Heart left ventricle (tissue), 16 donors: ENCODE measurements around the gene FSTL4. TPM values are rescaled to one million over a fixed set of nuclear protein-coding genes. Genes with fewer than 3 reads are reported as not detected.
A peak's percentile ranks its signal among the peaks of the same experiment; 100 is the strongest.

ENCODE experiments used
- ATAC-seq, 4 donors: fragments of 200-7000 bp; cut with Tn5 transposase; one replicate each; pipeline ENCODE4 v1.9.1; 2020 to 2022; ENCODE audit warnings: moderate library complexity in 4 of 4, mild to moderate bottlenecking in 3 of 4, moderate number of reproducible peaks in 1 of 4
- DNase-seq, 5 donors: peaks; one replicate each; pipeline ENCODE4 v3.0.0-alpha.2; 2020
- H3K27ac ChIP-seq, 12 donors: fragments of 200-600 bp; sonication (generic) in 4 of 12; one replicate each; pipeline versions ENCODE4 v1.5.0 to v1.8.0; 2016 to 2022; ENCODE audit warnings: mild to moderate bottlenecking in 2 of 12
- H3K27me3 ChIP-seq, 9 donors: fragments of 200-600 bp; sonication (generic) in 2 of 9; one replicate each; pipeline versions ENCODE4 v1.5.1 to v1.8.0; 2016 to 2022; ENCODE audit warnings: mild to moderate bottlenecking in 3 of 9
- H3K36me3 ChIP-seq, 9 donors: fragments of 200-600 bp; sonication (generic) in 2 of 9; one replicate each; pipeline versions ENCODE4 v1.5.0 to v1.8.0; 2018 to 2022; ENCODE audit warnings: mild to moderate bottlenecking in 2 of 9
- H3K4me1 ChIP-seq, 12 donors: fragments of 200-600 bp; sonication (generic) in 4 of 12; one replicate each; pipeline versions ENCODE4 v1.5.0 to v1.8.0; 2016 to 2022; ENCODE audit warnings: mild to moderate bottlenecking in 3 of 12
- H3K4me3 ChIP-seq, 12 donors: fragments of 200-600 bp; sonication (generic) in 4 of 12; one replicate each; pipeline versions ENCODE4 v1.5.0 to v1.8.0; 2017 to 2022; ENCODE audit warnings: mild to moderate bottlenecking in 9 of 12, moderate library complexity in 4 of 12
- H3K9me3 ChIP-seq, 12 donors: fragments of 200-600 bp; sonication (generic) in 4 of 12; one replicate each; pipeline versions ENCODE4 v1.5.0 to v1.8.0; 2016 to 2022; ENCODE audit warnings: mild to moderate bottlenecking in 1 of 12
- POLR2A ChIP-seq, 2 donors: fragments of 450-650 bp; IDR thresholded peaks; one replicate each; pipeline ENCODE4 v1.6.1; 2017; ENCODE audit warnings: antibody characterized with exemption in 2 of 2, mild to moderate bottlenecking in 2 of 2, moderate library complexity in 2 of 2
- WGBS, 4 donors: extraction: QIAGEN DNeasy Blood & Tissue Kit in 2 of 4; methylation state at CpG; one replicate each; pipeline versions ENCODE4 v1.1.5 to v1.1.7; 2013 to 2018; 5-methylcytosine and 5-hydroxymethylcytosine counted together
- intact Hi-C, 10 donors: fragments of 100-400 bp; cut with DNase I; formaldehyde crosslinking; loops; one replicate each; pipeline versions ENCODE4 v1.11.1 to v1.14.2; 2022
- polyA plus RNA-seq, 2 donors: library from polyadenylated mRNA; stranded (reverse); fragments of 200-250 nt; gene quantifications; one replicate each; pipeline ENCODE4 v1.2.3, GENCODE V29; 2013
- total RNA-seq, 9 donors: library from RNA; depleted of rRNA in 2 of 9; stranded (reverse); fragments of >200 nt in 2 of 9; fragmentation: NEBNext Ultra II Directional in 3 of 9; extraction: Animal tissue kit (Norgen Biotek cat#: 25700) in 3 of 9; gene quantifications; one replicate each; pipeline versions ENCODE4 v1.1.0 to v1.2.4, GENCODE V29; 2016 to 2023
- TF ChIP-seq, protein P1 (sequence below), 12 donors: fragments of 200-600 bp; sonication (generic) in 4 of 12; IDR thresholded peaks; one replicate each; pipeline versions ENCODE4 v1.5.0 to v1.8.0; 2018 to 2022; ENCODE audit warnings: antibody characterized with exemption in 12 of 12, mild to moderate bottlenecking in 5 of 12
- donor health status: ischemic (EF 13 %, LVEDD 7.1; RV severe dilation, severe dysfunction).
- donor health status: healthy with polysubstance abuse.
- donor health status: DM: no; HTN: yes; CAD: no.
- donor health status: DM: no; HTN: no; CAD: no.
- donor health status: ischemic (EF 25% LVEDD 6.9; RV normal size, moderate dysfunction).
- donor health status: ischemic (EF 25% LVEDD 5.7; RV mildly dilated, moderate dysfunction).
- donor health status: healthy.
- donor health status: DM: yes; HTN: yes; CAD: no.
- donor health status: ischemic (EF 35%, LVEDD 5.7; RV mildly dilated, moderate dysfunction).
- donor health status: nonischemic (EF 11% LVEDD 7.7; RV severe dilation, severe dysfunction).
- donor health status: DM: yes; HTN: yes; CAD: no.
- donor health status: PGD.
- donor health status: ischemic (EF 29% LVEDD 5.4; RV normal size, mild dysfunction).
- donor health status: nonischemic (EF 23%, LVEDD 6.1; RV moderate dilation, normal function).

The FSTL4 gene
- total and polyA plus RNA-seq, 11 donors, result 0.01 to 0.39 (median 0.17) TPM; not detected in 6

DNA sequence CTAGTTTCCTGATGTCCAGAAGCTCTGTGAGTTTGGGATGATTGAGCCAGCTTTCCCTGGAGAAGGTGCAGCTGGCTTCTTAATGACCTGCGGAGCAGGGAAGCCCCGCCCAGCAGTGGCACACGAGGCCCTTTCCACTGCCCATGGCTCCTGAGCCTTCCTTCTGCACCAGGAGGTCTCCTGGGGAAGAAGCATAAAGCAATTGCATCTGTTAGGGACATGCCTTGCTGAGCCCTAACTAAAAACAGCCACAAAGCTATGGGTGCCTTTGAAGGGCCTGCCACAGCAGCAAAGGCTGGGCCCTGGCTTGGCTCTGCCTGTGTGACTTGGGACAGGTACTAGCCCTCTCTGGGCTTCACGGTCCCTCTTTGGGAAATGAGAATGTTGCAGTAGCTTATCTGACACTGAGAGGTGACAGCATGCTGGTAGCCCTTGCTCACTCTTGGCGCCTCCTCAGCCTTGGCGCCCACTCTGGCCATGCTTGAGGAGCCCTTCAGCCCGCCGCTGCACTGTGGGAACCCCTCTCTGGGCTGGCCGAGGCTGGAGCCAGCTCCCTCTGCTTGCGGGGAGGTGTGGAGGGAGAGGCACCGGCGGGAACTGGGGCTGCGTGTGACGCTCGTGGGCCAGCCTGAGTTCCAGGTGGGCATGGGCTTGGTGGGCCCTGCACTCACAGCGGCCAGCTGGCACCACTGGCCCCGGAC lies 218.4 kb downstream of the FSTL4 start:
- Histone ChIP-seq H3K36me3 (no peaks in the 10 kb centered on the region), H3K9me3 (no peaks in the 10 kb centered on the region), H3K4me3 (no peak overlapping the region), H3K4me1 (peaks cover 0 to 8% (median 0%) of the 10 kb centered on the region in 12 donors), H3K27ac (no peak overlapping the region), H3K27me3 (peaks cover 0 to 10% (median 0%) of the 10 kb centered on the region in 9 donors)
- DNase-seq (peak in 2 of 5 donors; percentile 0 to 42), ATAC-seq (no peak)
- no peak for TF ChIP-seq POLR2A (IDR thresholded peaks at IDR 0.05)
- TF ChIP-seq, protein P1, sequence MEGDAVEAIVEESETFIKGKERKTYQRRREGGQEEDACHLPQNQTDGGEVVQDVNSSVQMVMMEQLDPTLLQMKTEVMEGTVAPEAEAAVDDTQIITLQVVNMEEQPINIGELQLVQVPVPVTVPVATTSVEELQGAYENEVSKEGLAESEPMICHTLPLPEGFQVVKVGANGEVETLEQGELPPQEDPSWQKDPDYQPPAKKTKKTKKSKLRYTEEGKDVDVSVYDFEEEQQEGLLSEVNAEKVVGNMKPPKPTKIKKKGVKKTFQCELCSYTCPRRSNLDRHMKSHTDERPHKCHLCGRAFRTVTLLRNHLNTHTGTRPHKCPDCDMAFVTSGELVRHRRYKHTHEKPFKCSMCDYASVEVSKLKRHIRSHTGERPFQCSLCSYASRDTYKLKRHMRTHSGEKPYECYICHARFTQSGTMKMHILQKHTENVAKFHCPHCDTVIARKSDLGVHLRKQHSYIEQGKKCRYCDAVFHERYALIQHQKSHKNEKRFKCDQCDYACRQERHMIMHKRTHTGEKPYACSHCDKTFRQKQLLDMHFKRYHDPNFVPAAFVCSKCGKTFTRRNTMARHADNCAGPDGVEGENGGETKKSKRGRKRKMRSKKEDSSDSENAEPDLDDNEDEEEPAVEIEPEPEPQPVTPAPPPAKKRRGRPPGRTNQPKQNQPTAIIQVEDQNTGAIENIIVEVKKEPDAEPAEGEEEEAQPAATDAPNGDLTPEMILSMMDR (IDR thresholded peaks at IDR 0.05), result no peak
- intact Hi-C loops, result no loop called here
- 65 to 92% (median 91%) methylated on average over 5 to 17 of the region's 17 CpGs for WGBS, 4 donors

DNA sequence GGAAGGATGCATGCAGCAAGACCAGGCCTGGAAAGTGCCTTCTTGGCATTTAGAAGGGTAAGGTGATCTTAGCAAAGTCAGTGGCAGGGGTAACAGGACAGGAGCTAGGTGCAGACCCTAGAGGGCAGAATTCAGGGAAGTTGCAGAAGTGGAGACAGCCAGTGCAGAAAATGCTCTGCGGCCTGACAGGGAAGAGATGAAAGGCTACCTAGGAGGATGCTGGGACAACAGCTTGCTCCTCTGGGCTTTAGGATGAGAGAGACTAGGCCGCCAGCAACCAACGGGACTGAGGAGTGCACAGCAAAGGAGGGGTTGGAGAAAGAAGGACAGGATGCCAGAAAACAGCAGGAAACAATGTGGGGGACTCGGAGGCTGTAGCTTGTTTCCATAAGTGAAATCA lies 219.9 kb downstream of the FSTL4 start:
- Histone ChIP-seq H3K36me3 (no peaks in the 10 kb centered on the region), H3K9me3 (no peaks in the 10 kb centered on the region), H3K4me3 (no peak overlapping the region), H3K27ac (no peak overlapping the region), H3K27me3 (peaks cover 0 to 10% (median 0%) of the 10 kb centered on the region in 9 donors), H3K4me1 (peaks cover 0 to 8% (median 0%) of the 10 kb centered on the region in 12 donors)
- ATAC-seq, result no peak
- DNase-seq, result no peak
- no peak for TF ChIP-seq POLR2A (IDR thresholded peaks at IDR 0.05)
- TF ChIP-seq, protein P1 (IDR thresholded peaks at IDR 0.05), result no peak
- intact Hi-C loops, result no loop called here
- WGBS, 4 donors, result 65 to 73% (median 70%) methylated on average over 4 of the region's 4 CpGs

DNA sequence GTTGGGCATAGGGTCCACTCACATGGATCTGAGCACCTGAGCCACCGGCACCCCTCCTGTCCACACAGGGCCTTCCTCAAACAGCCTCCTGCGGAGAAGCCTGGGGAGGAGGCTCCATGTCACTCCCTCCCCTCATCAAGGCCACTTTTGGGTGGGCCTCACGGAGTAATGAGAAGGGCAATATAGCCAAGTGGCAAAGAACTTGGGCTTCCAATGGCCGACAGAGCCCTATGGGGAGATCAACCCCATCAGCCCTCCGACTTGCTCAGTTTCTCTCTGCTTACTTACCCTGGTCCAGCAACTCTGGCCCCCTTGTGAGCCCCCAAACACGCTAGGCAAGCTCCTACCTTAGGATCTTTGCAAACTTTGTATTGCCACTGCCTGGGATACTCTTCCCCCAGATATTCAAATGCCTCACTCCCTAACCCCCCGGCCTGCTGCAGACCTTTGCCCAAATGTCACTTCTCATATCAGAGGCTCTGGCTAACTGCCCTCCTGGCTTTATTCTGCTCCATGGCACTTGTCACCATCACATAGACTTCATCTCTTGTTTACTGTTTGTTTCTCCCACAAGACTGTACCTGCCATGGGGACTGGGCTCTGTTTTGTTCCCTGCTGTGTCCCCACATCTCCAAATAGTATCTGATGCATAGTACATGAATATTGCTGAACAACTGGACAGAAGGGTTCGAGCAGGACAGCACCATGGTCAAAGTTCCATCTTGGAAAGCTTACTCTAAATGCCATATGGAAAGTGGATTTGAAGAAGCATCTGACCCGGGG lies 220.8 kb downstream of the FSTL4 start:
- no peak for TF ChIP-seq POLR2A (IDR thresholded peaks at IDR 0.05)
- TF ChIP-seq, protein P1 (IDR thresholded peaks at IDR 0.05), result no peak
- no peak overlapping the region for H3K4me3 ChIP-seq
- WGBS, 4 donors, result 72 to 85% (median 79%) methylated on average over 7 to 9 of the region's 9 CpGs
- H3K36me3 ChIP-seq, result no peaks in the 10 kb centered on the region
- peak; percentile 16 to 92 (median 86) for ATAC-seq
- intact Hi-C loops, result no loop called here
- H3K27ac ChIP-seq, result no peak overlapping the region
- H3K9me3 ChIP-seq, result no peaks in the 10 kb centered on the region
- DNase-seq, result peak in 1 of 5 donors; percentile 38
- H3K4me1 ChIP-seq, result peaks cover 0 to 8% (median 0%) of the 10 kb centered on the region in 12 donors
- H3K27me3 ChIP-seq, result peaks cover 0 to 10% (median 0%) of the 10 kb centered on the region in 9 donors
